Stimulated activated CD4-positive, alpha-beta T cell treated with anti-CD3 and anti-CD28 coated beads, Interleukin-2, amount 100 ng/mL, for 24 hours (primary cell): ENCODE results near the gene GRAMD1B.
"Not testable (repeated sequence)": the region's sequence is repeated elsewhere in the genome, so short reads cannot be mapped to it uniquely, and the experiment has no call there.

Experiments used
- DNase-seq, 2 donors: peaks; one replicate each; pipeline ENCODE4 v3.0.0-alpha.2; 2020

Gene GRAMD1B

GRCh38 chr11:123448823-123449222 lies 18.8 kb downstream of the GRAMD1B start:
- DNase-seq: no peak

GRCh38 chr11:123449436-123449835 lies 19.4 kb downstream of the GRAMD1B start:
- no peak for DNase-seq

- DNase-seq: no peak
These were observed 20.6 kb downstream of the GRAMD1B start for GRCh38 chr11:123450623-123451022.

GRCh38 chr11:123451183-123451781 lies 21.2 kb downstream of the GRAMD1B start:
- DNase-seq: no peak

- DNase-seq: no peak
These were observed 22.7 kb downstream of the GRAMD1B start for GRCh38 chr11:123452794-123453193.

- DNase-seq: peak; percentile 64 to 70
These were observed 24.1 kb downstream of the GRAMD1B start for GRCh38 chr11:123454060-123454651.

- no peak for DNase-seq
These were observed 24.7 kb downstream of the GRAMD1B start for GRCh38 chr11:123454796-123455195.

- not testable (repeated sequence) for DNase-seq
These were observed 26.4 kb downstream of the GRAMD1B start for GRCh38 chr11:123456448-123456847.

GRCh38 chr11:123457187-123457770 lies 27.2 kb downstream of the GRAMD1B start:
- no peak for DNase-seq

- no peak for DNase-seq
These were observed 28.4 kb downstream of the GRAMD1B start for GRCh38 chr11:123458501-123458900.

- no peak for DNase-seq
These were observed 30.1 kb downstream of the GRAMD1B start for GRCh38 chr11:123460012-123460700.

- DNase-seq: no peak
These were observed 31.1 kb downstream of the GRAMD1B start for GRCh38 chr11:123461164-123461563.

GRCh38 chr11:123465667-123466066 lies 35.6 kb downstream of the GRAMD1B start:
- not testable (repeated sequence) for DNase-seq

GRCh38 chr11:123466172-123466571 lies 36.1 kb downstream of the GRAMD1B start:
- DNase-seq: not testable (repeated sequence)

GRCh38 chr11:123469089-123469488 lies 39.0 kb downstream of the GRAMD1B start:
- no peak for DNase-seq

GRCh38 chr11:123469586-123469985 lies 39.5 kb downstream of the GRAMD1B start:
- DNase-seq: no peak

- DNase-seq: no peak
These were observed 40.8 kb downstream of the GRAMD1B start for GRCh38 chr11:123470842-123471241.

- DNase-seq: no peak
These were observed 42.3 kb downstream of the GRAMD1B start for GRCh38 chr11:123472236-123472935.

GRCh38 chr11:123473941-123474677 lies 44.0 kb downstream of the GRAMD1B start:
- DNase-seq: no peak

GRCh38 chr11:123474994-123475393 lies 44.9 kb downstream of the GRAMD1B start:
- DNase-seq: no peak

GRCh38 chr11:123475469-123475868 lies 45.4 kb downstream of the GRAMD1B start:
- no peak for DNase-seq

- no peak for DNase-seq
These were observed 47.3 kb downstream of the GRAMD1B start for GRCh38 chr11:123477205-123477907.
